Activated CD4-positive, alpha-beta T cell treated with anti-CD3 and anti-CD28 coated beads for 48 hours (primary cell): Measurements from ENCODE around the gene ZDHHC16.
A peak's percentile ranks its signal among the peaks of the same experiment; 100 is the strongest.

Experiments used
- DNase-seq: peaks from one replicate; pipeline ENCODE4 v3.0.0-alpha.2; 2020

The ZDHHC16 gene

GRCh38 chr10:97482381-97482780 is 36.4 kb downstream of the ZDHHC16 start:
- DNase-seq = no peak

- DNase-seq = no peak
These were observed 37.5 kb downstream of the ZDHHC16 start for GRCh38 chr10:97483506-97483905.

GRCh38 chr10:97483921-97484320 is 37.9 kb downstream of the ZDHHC16 start:
- no peak for DNase-seq

GRCh38 chr10:97485647-97486281 is 39.8 kb downstream of the ZDHHC16 start:
- no peak for DNase-seq

GRCh38 chr10:97490592-97490991 is 44.6 kb downstream of the ZDHHC16 start:
- DNase-seq = no peak

- no peak for DNase-seq
These were observed 48.2 kb downstream of the ZDHHC16 start for GRCh38 chr10:97494151-97494550.

- DNase-seq = no peak
These were observed 49.0 kb downstream of the ZDHHC16 start for GRCh38 chr10:97494863-97495506.

GRCh38 chr10:97497572-97498075 is 51.6 kb downstream of the ZDHHC16 start:
- peak; percentile 92 for DNase-seq

- DNase-seq = peak; percentile 100
These were observed 52.3 kb downstream of the ZDHHC16 start, which contains the start of gene MMS19 for GRCh38 chr10:97498076-97498840. Gene MMS19 (minus strand): TSS chr10:97498422. CDS start chr10:97498384, 38 bp downstream.

- peak; percentile 36 for DNase-seq
These were observed 53.0 kb downstream of the ZDHHC16 start, which contains the start of gene UBTD1 for GRCh38 chr10:97498841-97499560. Gene UBTD1 (plus strand): TSS chr10:97498924. CDS start chr10:97499204, 280 bp downstream.

GRCh38 chr10:97499561-97500296 is 53.8 kb downstream of the ZDHHC16 start:
- DNase-seq = no peak

- DNase-seq = no peak
These were observed 54.3 kb downstream of the ZDHHC16 start for GRCh38 chr10:97500297-97500575.

GRCh38 chr10:97502916-97503315 is 56.9 kb downstream of the ZDHHC16 start:
- DNase-seq = no peak

GRCh38 chr10:97503406-97503805 is 57.4 kb downstream of the ZDHHC16 start:
- no peak for DNase-seq

- DNase-seq = no peak
These were observed 59.2 kb downstream of the ZDHHC16 start for GRCh38 chr10:97505152-97505551.

GRCh38 chr10:97506199-97506991 is 60.4 kb downstream of the ZDHHC16 start:
- no peak for DNase-seq
